ENCODE measurements around the gene PFKL. TPM values are rescaled to one million over a fixed set of nuclear protein-coding genes. Genes with fewer than 3 reads are reported as not detected.

Gene PFKL
- polyA plus RNA-seq (2011; rRNA removed) (44.3 and 59.1 TPM in 2 replicates), polyA minus RNA-seq (2011; rRNA and poly(A)+ RNA removed) (52.1 and 59.0 TPM in 2 replicates)

DNA sequence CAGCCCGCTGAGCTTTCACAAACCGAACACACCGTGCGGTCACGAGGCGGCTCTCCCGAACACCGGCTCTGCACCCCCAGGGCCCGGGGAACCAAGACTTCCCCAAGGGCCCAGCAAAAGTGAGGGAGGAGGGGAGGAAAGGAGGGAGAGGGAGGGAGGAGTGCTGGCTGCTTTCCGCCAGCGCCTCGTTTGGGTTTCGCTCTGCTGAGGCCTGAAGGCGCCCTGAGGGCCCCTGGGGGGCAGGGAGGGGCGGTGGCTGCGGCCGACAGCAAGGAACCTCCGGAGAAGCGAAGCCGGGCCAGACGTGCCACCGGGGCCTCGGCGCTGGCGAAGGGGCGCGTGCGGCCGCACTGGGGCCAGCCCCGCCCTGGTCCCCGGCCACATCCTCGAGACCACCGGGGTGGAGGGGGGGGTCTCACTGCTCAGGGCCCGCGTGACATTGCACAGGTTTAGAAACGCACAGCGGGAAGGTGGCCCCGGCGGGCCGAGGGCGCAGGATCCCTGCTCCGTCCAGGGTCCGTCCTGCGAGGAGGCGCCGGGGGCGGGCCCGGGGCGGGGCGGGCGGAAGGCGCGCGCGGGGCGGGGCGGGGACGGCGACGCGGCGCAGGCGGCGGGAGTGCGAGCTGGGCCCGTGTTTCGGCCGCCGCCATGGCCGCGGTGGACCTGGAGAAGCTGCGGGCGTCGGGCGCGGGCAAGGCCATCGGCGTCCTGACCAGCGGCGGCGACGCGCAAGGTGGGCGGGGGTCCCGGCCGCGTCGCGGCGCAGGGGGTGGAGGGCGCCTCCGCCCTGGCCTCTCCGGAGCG, at the start of gene PFKL:
PFKL (plus strand) TSS at position 596 of the 804 bp plus-strand sequence; CDS start at position 649, 53 bp downstream.
- DNase-seq (ENCODE audit: low read depth, low spot score): no peak
- CTCF ChIA-PET: interaction anchor here (0.6 kb wide), 1 partner anchor 460 kb away, joined by 3 read pairs; no protein-coding TSS in a partner anchor
- H3K27ac ChIP-seq (ENCODE audit: low read depth, low read length): peak within 1 kb of the TSS; percentile 39
- H3K4me3 ChIP-seq (ENCODE audit: low read depth, low read length): peak within 1 kb of the TSS; percentile 71
- POLR2A ChIA-PET: no interaction called here
- TF ChIP-seq, protein P1, sequence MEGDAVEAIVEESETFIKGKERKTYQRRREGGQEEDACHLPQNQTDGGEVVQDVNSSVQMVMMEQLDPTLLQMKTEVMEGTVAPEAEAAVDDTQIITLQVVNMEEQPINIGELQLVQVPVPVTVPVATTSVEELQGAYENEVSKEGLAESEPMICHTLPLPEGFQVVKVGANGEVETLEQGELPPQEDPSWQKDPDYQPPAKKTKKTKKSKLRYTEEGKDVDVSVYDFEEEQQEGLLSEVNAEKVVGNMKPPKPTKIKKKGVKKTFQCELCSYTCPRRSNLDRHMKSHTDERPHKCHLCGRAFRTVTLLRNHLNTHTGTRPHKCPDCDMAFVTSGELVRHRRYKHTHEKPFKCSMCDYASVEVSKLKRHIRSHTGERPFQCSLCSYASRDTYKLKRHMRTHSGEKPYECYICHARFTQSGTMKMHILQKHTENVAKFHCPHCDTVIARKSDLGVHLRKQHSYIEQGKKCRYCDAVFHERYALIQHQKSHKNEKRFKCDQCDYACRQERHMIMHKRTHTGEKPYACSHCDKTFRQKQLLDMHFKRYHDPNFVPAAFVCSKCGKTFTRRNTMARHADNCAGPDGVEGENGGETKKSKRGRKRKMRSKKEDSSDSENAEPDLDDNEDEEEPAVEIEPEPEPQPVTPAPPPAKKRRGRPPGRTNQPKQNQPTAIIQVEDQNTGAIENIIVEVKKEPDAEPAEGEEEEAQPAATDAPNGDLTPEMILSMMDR (IDR thresholded peaks at IDR 0.05; ENCODE audit: low read depth, low read length): no peak
- no peaks in the 10 kb centered on the region for H3K9me3 ChIP-seq (ENCODE audit: control insufficient read depth, insufficient read depth, low read length)
- peaks cover 3% of the 10 kb centered on the region for H3K27me3 ChIP-seq (ENCODE audit: control insufficient read depth, insufficient read depth, low read length)

DNA sequence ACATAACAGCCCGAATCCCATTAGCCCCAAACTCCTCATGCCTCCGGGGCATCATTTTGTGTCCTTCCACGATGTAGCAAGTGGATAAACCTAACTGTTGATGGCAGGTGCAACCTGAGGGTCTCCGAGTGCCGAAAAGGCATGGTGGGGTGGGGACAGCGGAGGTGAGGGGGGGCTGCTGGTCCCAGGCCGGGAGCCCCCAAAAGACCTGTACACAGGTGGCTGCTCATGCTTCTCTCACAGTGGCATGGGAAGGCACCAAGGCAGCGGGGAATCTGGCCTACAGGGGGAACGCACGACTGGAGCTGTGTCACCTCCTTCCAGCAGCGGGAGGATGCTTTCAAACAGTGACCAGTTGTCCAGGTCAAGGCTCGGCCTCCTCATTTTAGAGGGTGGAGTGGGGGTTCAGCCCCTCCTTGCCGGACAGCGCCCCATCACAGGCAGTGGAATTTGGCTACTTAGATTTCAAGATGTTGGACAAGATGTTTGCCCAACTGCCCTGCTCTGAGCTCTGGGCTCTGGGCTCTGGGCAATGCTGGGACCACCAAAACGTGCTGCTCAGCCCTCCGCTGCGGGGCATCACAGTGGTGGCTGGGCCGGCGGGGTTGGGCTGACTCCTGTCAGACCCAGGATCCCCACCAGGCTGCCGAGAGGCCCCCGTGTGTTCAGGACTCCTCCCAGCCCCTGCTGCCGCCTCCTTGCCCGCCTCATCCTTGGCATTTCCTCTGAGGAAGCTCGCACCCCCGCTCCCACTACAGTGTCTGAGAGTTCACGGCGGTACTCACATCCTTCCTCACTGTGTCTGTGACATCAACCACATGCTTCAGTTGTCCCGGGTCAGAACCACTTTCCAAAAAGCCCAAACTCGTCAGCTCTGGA, 45.8 kb upstream of the PFKL start:
- ChIA-PET POLR2A (no interaction called here), CTCF (no interaction called here)
- TF ChIP-seq, protein P1 (IDR thresholded peaks at IDR 0.05; ENCODE audit: low read depth, low read length): no peak
- DNase-seq (ENCODE audit: low read depth, low spot score): no peak
- Histone ChIP-seq H3K27me3 (ENCODE audit: control insufficient read depth, insufficient read depth, low read length) (peaks cover 5% of the 10 kb centered on the region), H3K9me3 (ENCODE audit: control insufficient read depth, insufficient read depth, low read length) (no peaks in the 10 kb centered on the region; the same call in 1 of the 2 replicates), H3K27ac (ENCODE audit: low read depth, low read length) (no peak overlapping the region), H3K4me3 (ENCODE audit: low read depth, low read length) (no peak overlapping the region)

DNA sequence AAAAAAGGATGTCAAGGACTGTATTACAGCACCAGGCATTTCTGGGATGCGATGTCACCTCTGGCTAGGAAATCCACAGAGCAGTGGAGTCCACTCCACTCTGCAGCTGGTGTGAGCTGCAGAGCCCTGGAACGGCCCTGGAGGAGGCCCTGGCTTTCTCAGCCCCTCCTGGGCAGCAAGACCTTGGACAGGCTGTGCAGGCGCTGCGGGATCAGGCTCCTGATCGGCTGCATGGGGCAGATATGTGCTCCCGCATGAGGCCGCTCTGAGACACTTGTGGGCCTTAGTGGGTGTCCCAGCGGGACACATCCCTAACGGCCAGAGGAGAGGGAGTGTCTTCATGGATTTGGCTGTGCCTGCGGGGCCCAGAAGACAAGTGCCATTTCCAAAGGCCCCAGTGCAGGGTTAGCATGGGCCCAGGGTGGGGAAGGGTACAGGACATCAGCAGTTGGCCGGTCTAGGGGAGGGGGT, 44.3 kb upstream of the PFKL start:
- POLR2A ChIA-PET: interaction anchor here (0.5 kb wide), 1 partner anchor 187 kb away, joined by 3 read pairs; no protein-coding TSS in a partner anchor
- TF ChIP-seq, protein P1 (IDR thresholded peaks at IDR 0.05; ENCODE audit: low read depth, low read length): no peak

DNA sequence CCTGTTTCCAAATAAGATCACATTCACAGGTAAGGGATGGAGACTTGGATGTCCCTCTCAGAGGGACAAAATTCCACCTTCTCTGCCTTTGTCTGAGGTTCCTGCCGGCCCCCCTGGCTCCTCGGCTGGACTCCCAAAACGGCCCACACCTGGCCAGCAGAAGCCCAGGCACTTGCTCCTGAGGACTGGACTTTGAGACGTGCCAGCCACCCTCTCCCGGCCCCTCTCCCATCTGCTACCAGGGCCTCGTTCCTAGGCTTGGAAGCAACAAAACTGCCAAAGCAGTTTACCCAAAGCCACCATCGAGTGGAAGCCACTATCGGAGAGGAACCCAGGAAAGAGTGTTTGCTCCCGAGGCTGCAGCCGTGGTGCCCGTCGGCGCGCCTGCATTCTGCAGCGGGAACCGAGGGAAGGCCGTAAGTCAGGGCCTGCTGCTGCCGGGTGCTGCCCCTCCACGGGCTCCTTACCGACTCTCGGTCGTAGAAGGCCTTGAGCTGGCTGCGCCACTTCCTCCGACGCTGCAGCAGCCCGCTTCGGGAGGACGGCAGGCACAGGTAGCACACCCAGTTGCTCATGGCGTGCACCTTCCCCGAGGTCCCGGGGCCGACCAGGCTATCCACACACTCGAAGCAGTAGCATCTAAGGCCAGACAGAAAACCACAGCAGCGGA, 41.7 kb upstream of the PFKL start:
- POLR2A ChIA-PET: no interaction called here
- TF ChIP-seq, protein P1 (IDR thresholded peaks at IDR 0.05; ENCODE audit: low read depth, low read length): no peak
- H3K27ac ChIP-seq (ENCODE audit: low read depth, low read length): no peak overlapping the region

More for the DNA sequence above, 44.3 kb upstream of the PFKL start:
- CTCF ChIA-PET: no interaction called here
- DNase-seq (ENCODE audit: low read depth, low spot score): no peak
- no peak overlapping the region for H3K4me3 ChIP-seq (ENCODE audit: low read depth, low read length)
- H3K9me3 ChIP-seq (ENCODE audit: control insufficient read depth, insufficient read depth, low read length): no peaks in the 10 kb centered on the region; the same call in 1 of the 2 replicates
- H3K27ac ChIP-seq (ENCODE audit: low read depth, low read length): no peak overlapping the region
- H3K27me3 ChIP-seq (ENCODE audit: control insufficient read depth, insufficient read depth, low read length): peaks cover 6% of the 10 kb centered on the region

More for the DNA sequence above, 41.7 kb upstream of the PFKL start:
- Histone ChIP-seq H3K9me3 (ENCODE audit: control insufficient read depth, insufficient read depth, low read length) (no peaks in the 10 kb centered on the region; the same call in 1 of the 2 replicates), H3K27me3 (ENCODE audit: control insufficient read depth, insufficient read depth, low read length) (peaks cover 9% of the 10 kb centered on the region), H3K4me3 (ENCODE audit: low read depth, low read length) (no peak overlapping the region)
- no peak for DNase-seq (ENCODE audit: low read depth, low spot score)
- CTCF ChIA-PET: no interaction called here
